Measurements from ENCODE around the gene CST11. TPM values are rescaled to one million over a fixed set of nuclear protein-coding genes. Genes with fewer than 3 reads are reported as not detected.

CST11 gene
- total RNA-seq, 4 donors from 2014 or later = not detected

DNA sequence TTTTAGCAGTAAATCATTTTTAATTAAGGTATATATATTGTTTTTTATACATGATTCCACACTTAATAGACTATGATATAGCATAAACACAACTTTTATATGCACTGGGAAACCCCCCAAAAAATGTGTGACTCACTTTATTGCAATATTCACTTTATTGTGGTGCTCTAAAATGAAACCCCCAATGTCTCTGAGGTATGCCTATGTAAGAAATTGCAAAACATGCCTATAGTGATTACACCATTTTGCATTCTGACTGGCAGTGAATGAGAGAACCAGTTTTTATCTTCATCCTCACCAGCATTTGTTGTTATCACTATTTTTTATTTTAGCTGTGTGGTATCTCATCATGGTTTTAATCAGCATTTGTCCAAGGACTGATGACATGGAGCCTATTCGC, 8.5 kb upstream of the CST11 start:
- ATAC-seq = no peak
- Histone ChIP-seq H3K36me3 (no peaks in the 10 kb centered on the region), H3K27ac (no peak overlapping the region), H3K9me3 (peaks cover 0 to 21% (median 0%) of the 10 kb centered on the region in 3 donors), H3K4me1 (no peaks in the 10 kb centered on the region), H3K27me3 (no peaks in the 10 kb centered on the region), H3K4me3 (no peak overlapping the region)
- 0 to 91% methylated on average over 1 of the region's 1 CpG for WGBS, 2 donors (ENCODE audit: low coverage in 1 of 2)
- TF ChIP-seq POLR2A (IDR thresholded peaks at IDR 0.05) (no peak), EP300 (IDR thresholded peaks at IDR 0.05) (no peak), POLR2AphosphoS5 (IDR thresholded peaks at IDR 0.05) (no peak)
- TF ChIP-seq, protein P1, sequence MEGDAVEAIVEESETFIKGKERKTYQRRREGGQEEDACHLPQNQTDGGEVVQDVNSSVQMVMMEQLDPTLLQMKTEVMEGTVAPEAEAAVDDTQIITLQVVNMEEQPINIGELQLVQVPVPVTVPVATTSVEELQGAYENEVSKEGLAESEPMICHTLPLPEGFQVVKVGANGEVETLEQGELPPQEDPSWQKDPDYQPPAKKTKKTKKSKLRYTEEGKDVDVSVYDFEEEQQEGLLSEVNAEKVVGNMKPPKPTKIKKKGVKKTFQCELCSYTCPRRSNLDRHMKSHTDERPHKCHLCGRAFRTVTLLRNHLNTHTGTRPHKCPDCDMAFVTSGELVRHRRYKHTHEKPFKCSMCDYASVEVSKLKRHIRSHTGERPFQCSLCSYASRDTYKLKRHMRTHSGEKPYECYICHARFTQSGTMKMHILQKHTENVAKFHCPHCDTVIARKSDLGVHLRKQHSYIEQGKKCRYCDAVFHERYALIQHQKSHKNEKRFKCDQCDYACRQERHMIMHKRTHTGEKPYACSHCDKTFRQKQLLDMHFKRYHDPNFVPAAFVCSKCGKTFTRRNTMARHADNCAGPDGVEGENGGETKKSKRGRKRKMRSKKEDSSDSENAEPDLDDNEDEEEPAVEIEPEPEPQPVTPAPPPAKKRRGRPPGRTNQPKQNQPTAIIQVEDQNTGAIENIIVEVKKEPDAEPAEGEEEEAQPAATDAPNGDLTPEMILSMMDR (IDR thresholded peaks at IDR 0.05) = no peak

DNA sequence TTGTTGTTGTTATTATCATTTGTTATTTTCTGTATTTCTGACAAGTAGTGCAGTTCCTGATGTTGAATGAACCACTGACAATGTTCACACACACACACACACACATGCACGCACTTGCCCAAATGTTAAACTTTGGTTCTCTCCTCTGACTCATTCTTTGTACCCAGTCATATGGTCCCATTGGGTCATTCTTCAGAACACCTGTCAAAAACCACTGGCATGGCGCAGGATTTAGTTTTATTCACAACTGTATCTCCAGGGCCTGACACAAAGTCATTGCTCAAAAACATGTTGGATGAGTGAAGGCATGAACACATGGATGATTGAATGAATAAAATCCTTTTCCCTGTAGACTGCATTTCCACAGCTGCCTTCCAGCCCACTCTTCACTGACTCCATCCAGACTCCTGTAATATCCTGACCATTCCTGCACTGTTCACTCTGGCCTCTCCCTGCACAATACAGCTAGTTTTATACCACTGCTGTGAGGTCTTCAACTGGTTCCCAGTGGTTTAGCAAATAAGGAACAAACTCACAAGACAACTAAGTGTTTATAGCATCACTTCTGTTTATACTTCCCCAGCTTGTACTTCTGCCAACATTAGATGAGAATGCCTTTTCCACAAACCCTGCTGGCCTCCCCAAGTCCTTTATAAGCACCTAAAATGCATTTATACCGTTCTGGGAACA, 6.9 kb upstream of the CST11 start:
- no peak for ATAC-seq
- Histone ChIP-seq H3K4me3 (no peak overlapping the region), H3K27me3 (peaks cover 2% of the 10 kb centered on the region), H3K9me3 (peaks cover 0 to 10% (median 0%) of the 10 kb centered on the region in 3 donors), H3K27ac (no peak overlapping the region), H3K36me3 (no peaks in the 10 kb centered on the region), H3K4me1 (no peaks in the 10 kb centered on the region)
- TF ChIP-seq POLR2A (IDR thresholded peaks at IDR 0.05) (no peak), POLR2AphosphoS5 (IDR thresholded peaks at IDR 0.05) (no peak), EP300 (IDR thresholded peaks at IDR 0.05) (no peak)
- TF ChIP-seq, protein P1 (IDR thresholded peaks at IDR 0.05) = no peak
- 82 to 83% methylated on average over 2 to 3 of the region's 3 CpGs for WGBS, 2 donors (ENCODE audit: low coverage in 1 of 2)

DNA sequence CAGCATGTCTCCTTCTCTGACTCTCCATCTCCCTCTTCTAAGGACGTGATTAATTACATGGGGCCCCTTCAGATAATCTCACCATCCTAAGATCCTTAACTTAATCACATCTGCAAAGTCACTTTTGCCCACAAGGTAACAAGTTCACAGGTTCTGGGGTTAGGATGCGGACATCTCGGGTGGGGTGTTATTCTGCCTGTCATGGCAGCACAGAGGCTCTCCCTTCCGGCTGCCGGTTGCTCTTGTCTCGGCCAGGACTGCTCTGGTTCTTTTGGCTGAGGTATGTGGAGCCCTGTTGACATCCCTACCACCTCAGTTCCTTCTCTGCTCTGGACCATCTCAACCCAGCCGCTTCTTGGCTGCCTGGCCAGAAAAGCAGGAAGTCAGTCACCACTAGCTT, 4.2 kb upstream of the CST11 start:
- TF ChIP-seq EP300 (IDR thresholded peaks at IDR 0.05) (no peak), POLR2A (IDR thresholded peaks at IDR 0.05) (no peak), POLR2AphosphoS5 (IDR thresholded peaks at IDR 0.05) (no peak)
- TF ChIP-seq, protein P1 (IDR thresholded peaks at IDR 0.05) = no peak
- Histone ChIP-seq H3K9me3 (peaks cover 0 to 6% (median 0%) of the 10 kb centered on the region in 3 donors), H3K27ac (no peak overlapping the region), H3K4me1 (no peaks in the 10 kb centered on the region), H3K4me3 (no peak overlapping the region), H3K27me3 (peaks cover 20% of the 10 kb centered on the region), H3K36me3 (no peaks in the 10 kb centered on the region)
- no peak for ATAC-seq
- WGBS, 2 donors (ENCODE audit: low coverage in 1 of 2) = 87 to 88% methylated on average over 6 to 7 of the region's 7 CpGs

DNA sequence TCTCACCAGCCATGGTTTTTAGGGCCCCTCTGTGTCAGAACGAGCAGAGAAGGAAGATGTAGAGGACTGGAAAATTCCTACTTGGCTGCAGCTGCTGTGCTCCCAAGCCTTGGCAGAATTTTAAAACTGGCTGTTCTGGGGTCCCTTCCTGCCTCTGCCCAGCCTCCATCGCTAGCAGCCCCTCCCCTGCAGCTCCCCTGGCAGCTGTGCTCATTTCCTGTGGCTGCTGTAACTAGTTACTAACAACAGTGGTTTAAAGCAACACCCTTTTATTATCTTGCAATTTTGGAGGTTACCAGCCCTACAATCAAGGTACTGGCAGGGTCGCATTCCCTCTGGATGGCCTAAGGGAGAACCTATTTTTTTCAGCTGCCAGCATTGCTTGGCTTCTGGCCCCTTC, 3.7 kb upstream of the CST11 start:
- TF ChIP-seq POLR2AphosphoS5 (IDR thresholded peaks at IDR 0.05) = no peak
- TF ChIP-seq, protein P1 (IDR thresholded peaks at IDR 0.05) = no peak
- no peak for TF ChIP-seq EP300 (IDR thresholded peaks at IDR 0.05)
- TF ChIP-seq POLR2A (IDR thresholded peaks at IDR 0.05) = no peak
- peaks cover 20% of the 10 kb centered on the region for H3K27me3 ChIP-seq
- ATAC-seq = no peak
- no peaks in the 10 kb centered on the region for H3K4me1 ChIP-seq
- no peak overlapping the region for H3K27ac ChIP-seq
- H3K36me3 ChIP-seq = no peaks in the 10 kb centered on the region
- no peak overlapping the region for H3K4me3 ChIP-seq
- WGBS, 2 donors (ENCODE audit: low coverage in 1 of 2) = 5 to 50% methylated on average over 2 of the region's 3 CpGs
- H3K9me3 ChIP-seq = peaks cover 0 to 6% (median 0%) of the 10 kb centered on the region in 3 donors

DNA sequence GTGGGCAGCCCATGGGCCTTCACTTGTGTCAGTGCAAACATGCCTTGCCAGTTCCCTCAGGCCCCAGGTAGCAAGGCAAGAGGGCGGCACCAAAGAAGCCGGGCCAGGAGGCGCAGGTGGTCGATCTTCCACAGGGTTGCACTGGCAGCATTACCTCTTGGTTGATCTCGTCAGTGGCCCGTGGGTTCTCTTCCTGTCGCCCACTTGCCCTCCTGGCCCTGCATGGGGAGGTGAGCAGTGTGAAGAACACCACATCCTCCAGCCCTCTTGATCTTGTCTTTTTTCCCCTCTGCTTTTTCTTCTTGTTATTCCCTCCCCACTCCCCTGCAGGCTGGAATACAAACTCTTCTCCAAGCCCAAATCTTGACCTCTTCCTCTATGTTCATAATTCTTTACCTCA, 3.0 kb upstream of the CST11 start:
- H3K9me3 ChIP-seq = peaks cover 0 to 6% (median 0%) of the 10 kb centered on the region in 3 donors
- WGBS, 2 donors (ENCODE audit: low coverage in 1 of 2) = 75 to 100% methylated on average over 1 to 2 of the region's 7 CpGs
- no peak for TF ChIP-seq POLR2A (IDR thresholded peaks at IDR 0.05)
- no peak for TF ChIP-seq POLR2AphosphoS5 (IDR thresholded peaks at IDR 0.05)
- TF ChIP-seq, protein P1 (IDR thresholded peaks at IDR 0.05) = no peak
- TF ChIP-seq EP300 (IDR thresholded peaks at IDR 0.05) = no peak
- no peaks in the 10 kb centered on the region for H3K4me1 ChIP-seq
- no peaks in the 10 kb centered on the region for H3K36me3 ChIP-seq
- H3K27me3 ChIP-seq = peaks cover 20% of the 10 kb centered on the region
- no peak overlapping the region for H3K27ac ChIP-seq
- no peak for ATAC-seq
- H3K4me3 ChIP-seq = no peak overlapping the region

All from gastroesophageal sphincter (tissue), 4 donors.